Measurements from ENCODE around the gene CLPSL1. TPM values are rescaled to one million over a fixed set of nuclear protein-coding genes. Genes with fewer than 3 reads are reported as not detected.

The CLPSL1 gene
- total RNA-seq, 1 donor from 2014 or later = not detected

DNA sequence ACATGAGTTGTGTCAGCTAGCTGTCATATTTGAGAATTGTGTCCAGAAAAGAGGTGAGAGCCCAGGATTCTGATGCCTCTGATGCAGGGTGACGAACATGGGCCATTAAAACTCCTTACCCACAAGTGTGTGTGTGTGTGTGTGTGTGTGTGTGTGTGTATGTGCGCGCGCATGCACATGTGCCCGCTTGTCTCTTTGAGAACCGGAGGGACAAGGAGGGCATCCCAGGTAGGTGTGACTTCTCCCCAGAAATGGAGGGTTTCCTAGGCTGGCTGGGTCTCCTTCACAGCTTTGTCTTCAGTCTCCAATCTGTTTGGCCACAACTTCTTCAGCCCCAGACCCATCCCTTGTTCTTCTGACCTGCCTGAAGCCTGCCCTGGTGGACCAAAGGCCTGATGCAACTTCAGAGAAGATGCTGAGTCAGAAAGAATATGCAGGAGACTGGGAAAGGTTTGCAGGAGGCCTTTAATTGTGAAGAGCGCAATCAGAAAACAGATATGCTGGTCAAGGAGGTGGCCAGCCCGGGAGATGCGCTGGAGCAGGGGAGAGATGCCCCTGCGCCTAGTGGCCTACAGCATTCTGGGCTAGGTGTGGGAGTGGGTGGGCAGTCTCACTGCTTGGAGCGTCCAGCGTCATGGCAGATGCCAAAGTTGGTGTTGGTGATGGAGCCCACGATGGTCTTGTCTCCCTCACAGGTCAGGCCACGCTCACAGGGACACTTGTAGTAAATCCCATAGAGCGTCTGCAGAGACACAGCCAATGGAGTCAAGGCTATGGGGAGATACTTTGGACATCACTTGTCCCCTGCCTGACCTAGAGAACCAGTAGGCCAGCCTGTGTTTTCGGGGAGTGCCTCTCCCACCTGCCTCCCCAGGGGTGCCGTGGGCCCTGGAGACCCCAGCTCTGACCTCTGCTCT, 14.0 kb downstream of the CLPSL1 start:
- Mint-ChIP-seq H3K9me3 (ENCODE audit: unreplicated experiment) (no peaks in the 10 kb centered on the region), H3K4me3 (ENCODE audit: unreplicated experiment) (no peak overlapping the region), H3K4me1 (ENCODE audit: unreplicated experiment) (peaks cover 12% of the 10 kb centered on the region), H3K27ac (ENCODE audit: unreplicated experiment) (no peak overlapping the region), H3K27me3 (ENCODE audit: unreplicated experiment) (peaks cover 11% of the 10 kb centered on the region), H3K36me3 (ENCODE audit: low read depth, unreplicated experiment) (no peaks in the 10 kb centered on the region)
- no peak for TF ChIP-seq CTCF (IDR thresholded peaks at IDR 0.05; ENCODE audit: unreplicated experiment)
- DNase-seq (ENCODE audit: low spot score) = no peak

- H3K9me3 Mint-ChIP-seq (ENCODE audit: unreplicated experiment) = no peaks in the 10 kb centered on the region
These were observed 14.7 kb downstream of the CLPSL1 start for GRCh38 chr6:35795453-35796071.

DNA sequence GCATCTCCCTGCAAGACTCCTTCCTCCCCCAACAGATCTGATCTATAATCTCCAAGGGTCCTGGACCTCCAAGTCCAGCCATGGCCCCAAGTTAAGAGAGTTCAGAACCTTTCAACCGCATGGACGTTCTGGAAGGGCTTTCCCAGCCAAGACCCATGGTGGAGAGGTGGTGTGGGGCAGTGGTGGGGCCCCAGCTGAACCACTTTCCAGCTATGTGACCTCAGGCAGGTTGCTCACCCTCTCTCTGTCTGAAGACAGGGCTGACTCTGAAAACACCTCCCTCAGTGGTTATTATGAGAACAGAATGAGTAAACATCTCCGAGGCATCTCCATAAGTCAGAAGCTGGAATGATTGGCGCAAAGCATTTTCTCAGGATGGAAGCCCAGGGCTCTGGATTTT, 15.4 kb downstream of the CLPSL1 start:
- H3K9me3 Mint-ChIP-seq (ENCODE audit: unreplicated experiment) = no peaks in the 10 kb centered on the region
- no peak overlapping the region for H3K27ac Mint-ChIP-seq (ENCODE audit: unreplicated experiment)
- TF ChIP-seq CTCF (IDR thresholded peaks at IDR 0.05; ENCODE audit: unreplicated experiment) = no peak
- no peak overlapping the region for H3K4me3 Mint-ChIP-seq (ENCODE audit: unreplicated experiment)
- no peaks in the 10 kb centered on the region for H3K36me3 Mint-ChIP-seq (ENCODE audit: low read depth, unreplicated experiment)
- peaks cover 8% of the 10 kb centered on the region for H3K27me3 Mint-ChIP-seq (ENCODE audit: unreplicated experiment)
- DNase-seq (ENCODE audit: low spot score) = no peak
- H3K4me1 Mint-ChIP-seq (ENCODE audit: unreplicated experiment) = peaks cover 12% of the 10 kb centered on the region

More at GRCh38 chr6:35795453-35796071, 14.7 kb downstream of the CLPSL1 start:
- no peak overlapping the region for H3K4me3 Mint-ChIP-seq (ENCODE audit: unreplicated experiment)
- H3K27ac Mint-ChIP-seq (ENCODE audit: unreplicated experiment) = no peak overlapping the region
- peaks cover 8% of the 10 kb centered on the region for H3K27me3 Mint-ChIP-seq (ENCODE audit: unreplicated experiment)
- no peak for TF ChIP-seq CTCF (IDR thresholded peaks at IDR 0.05; ENCODE audit: unreplicated experiment)
- H3K4me1 Mint-ChIP-seq (ENCODE audit: unreplicated experiment) = peaks cover 12% of the 10 kb centered on the region
- no peak for DNase-seq (ENCODE audit: low spot score)
- H3K36me3 Mint-ChIP-seq (ENCODE audit: low read depth, unreplicated experiment) = no peaks in the 10 kb centered on the region

- peaks cover 12% of the 10 kb centered on the region for H3K4me1 Mint-ChIP-seq (ENCODE audit: unreplicated experiment)
- peaks cover 6% of the 10 kb centered on the region for H3K27me3 Mint-ChIP-seq (ENCODE audit: unreplicated experiment)
- H3K9me3 Mint-ChIP-seq (ENCODE audit: unreplicated experiment) = no peaks in the 10 kb centered on the region
- H3K36me3 Mint-ChIP-seq (ENCODE audit: low read depth, unreplicated experiment) = no peaks in the 10 kb centered on the region
- no peak overlapping the region for H3K4me3 Mint-ChIP-seq (ENCODE audit: unreplicated experiment)
- no peak overlapping the region for H3K27ac Mint-ChIP-seq (ENCODE audit: unreplicated experiment)
- TF ChIP-seq CTCF (IDR thresholded peaks at IDR 0.05; ENCODE audit: unreplicated experiment) = no peak
- DNase-seq (ENCODE audit: low spot score) = no peak
These were observed 17.2 kb downstream of the CLPSL1 start for GRCh38 chr6:35797837-35798526.

Data from endothelial cell (in vitro differentiated cells).